K562 (cell line): ENCODE results near the gene UBL5.

ENCODE experiments used
- BRCA1 ChIP-seq, 2 experiments: fragments of 450-650 bp in 1 of 2; sonication (generic) in 1 of 2; formaldehyde crosslinking in 1 of 2; IDR thresholded peaks; 2 replicates each; pipeline versions ENCODE4 v1.5.0 to v1.6.1; 2017 to 2020; ENCODE audit warnings: mild to moderate bottlenecking in 1 of 2, missing genetic modification reagents in 1 of 2
- GABPB1 ChIP-seq: sonication (generic); formaldehyde crosslinking; IDR thresholded peaks from 2 replicates; pipeline ENCODE4 v1.8.0; 2022; ENCODE audit warnings: mild to moderate bottlenecking, missing genetic modification reagents
- HDAC2 ChIP-seq: fragments of 450-650 bp; IDR thresholded peaks from 2 replicates; pipeline ENCODE4 v1.6.1; 2016; ENCODE audit warnings: mild to moderate bottlenecking
- KDM1A ChIP-seq, 2 experiments: fragments of 450-650 bp; IDR thresholded peaks; 2 replicates each; pipeline ENCODE4 v1.6.1; 2016; ENCODE audit warnings: mild to moderate bottlenecking in 2 of 2
- MAFG ChIP-seq: fragments of 450-650 bp; conservative IDR thresholded peaks from 2 replicates; pipeline ENCODE4 v1.6.1; 2016; ENCODE audit warnings: missing genetic modification characterization, missing compliant biosample characterization
- POLR2A ChIP-seq: fragments of 450-650 bp; conservative IDR thresholded peaks from 2 replicates; pipeline ENCODE4 v1.6.1; 2016
- POLR2B ChIP-seq: fragments of 450-650 bp; IDR thresholded peaks from 2 replicates; pipeline ENCODE4 v1.6.1; 2018; ENCODE audit warnings: low read depth; ENCODE audit not compliant: partially characterized antibody
- RAD21 ChIP-seq, 2 experiments: fragments of 250-450 bp in 1 of 2; fragments of 450-650 bp in 1 of 2; sonication (Bioruptor Pico) in 1 of 2; formaldehyde crosslinking in 1 of 2; IDR thresholded peaks in 1 of 2; conservative IDR thresholded peaks in 1 of 2; 2 replicates each; pipeline versions ENCODE4 v1.4.0 to v1.8.0; 2020 to 2022; ENCODE audit warnings: mild to moderate bottlenecking in 2 of 2, moderate library complexity in 1 of 2
- STAG1 ChIP-seq: sonication (generic); formaldehyde crosslinking; IDR thresholded peaks from 2 replicates; pipeline ENCODE4 v1.5.0; 2020; ENCODE audit warnings: missing genetic modification reagents, borderline replicate concordance
- TF ChIP-seq, protein P1 (sequence below), 2 experiments: fragments of 450-650 bp in 1 of 2; IDR thresholded peaks; 2 replicates each; pipeline ENCODE4 v1.6.1; 2011 to 2017; ENCODE audit warnings: low read depth in 2 of 2, antibody characterized with exemption in 1 of 2, borderline replicate concordance in 1 of 2, low read length in 1 of 2, mild to moderate bottlenecking in 1 of 2, mixed read lengths in 1 of 2; ENCODE audit not compliant: control insufficient read depth in 1 of 2
- TF ChIP-seq, protein P2 (sequence below): fragments of 450-650 bp; IDR thresholded peaks from 2 replicates; pipeline ENCODE4 v1.6.1; 2016; ENCODE audit warnings: borderline replicate concordance
- TF ChIP-seq, protein P3 (sequence below), 3 experiments: IDR thresholded peaks in 2 of 3; conservative IDR thresholded peaks in 1 of 3; 2 replicates each; pipeline ENCODE4 v1.5.1; 2011 to 2012; ENCODE audit warnings: low read length in 3 of 3, mild to moderate bottlenecking in 3 of 3, control low read depth in 2 of 3, improper control_type of control experiment in 1 of 3, inconsistent platforms in 1 of 3, low read depth in 1 of 3, mixed read lengths in 1 of 3, moderate library complexity in 1 of 3; ENCODE audit not compliant: insufficient read depth in 2 of 3
- TF ChIP-seq, protein P4 (sequence below): IDR thresholded peaks from 2 replicates; pipeline ENCODE4 v1.6.1; 2012; ENCODE audit warnings: low read depth, low read length, improper control_type of control experiment, borderline replicate concordance

DNA sequence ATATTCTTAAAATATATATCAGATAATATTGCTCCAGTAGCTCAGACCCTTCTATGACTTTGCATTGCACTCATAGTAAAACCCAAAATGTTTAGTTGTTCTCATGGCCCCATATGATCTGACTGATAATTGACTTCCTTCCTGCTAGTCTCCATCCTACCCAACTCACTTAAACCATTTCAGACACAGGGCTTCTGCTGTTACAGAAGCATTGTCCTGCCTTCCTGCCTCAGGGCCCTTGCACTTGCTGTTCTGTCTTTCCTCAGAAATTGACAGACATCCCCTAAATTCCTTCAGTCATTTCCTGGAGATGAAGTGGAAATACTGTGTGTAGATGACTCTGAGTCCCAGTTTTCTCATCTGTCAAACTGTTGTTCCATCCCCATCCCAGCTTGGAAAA is 28.6 kb upstream of the UBL5 start:
- TF ChIP-seq POLR2A (no peak), KDM1A (IDR thresholded peaks at IDR 0.05) (peak in 1 of 2 experiments; percentile 29; a peak in 1 of 4 replicates), POLR2B (no peak), BRCA1 (IDR thresholded peaks at IDR 0.05) (no peak), BRCA1 (CRISPR knock-in tag; IDR thresholded peaks at IDR 0.05) (no peak), GABPB1 (CRISPR knock-in tag) (no peak), HDAC2 (no peak), STAG1 (CRISPR knock-in tag) (no peak), RAD21 (CRISPR knock-in tag; conservative IDR thresholded peaks at IDR 0.05 in 1 of 2, IDR thresholded peaks at IDR 0.05 in 1 of 2) (no peak), MAFG (tag) (no peak)
- TF ChIP-seq, protein P1, sequence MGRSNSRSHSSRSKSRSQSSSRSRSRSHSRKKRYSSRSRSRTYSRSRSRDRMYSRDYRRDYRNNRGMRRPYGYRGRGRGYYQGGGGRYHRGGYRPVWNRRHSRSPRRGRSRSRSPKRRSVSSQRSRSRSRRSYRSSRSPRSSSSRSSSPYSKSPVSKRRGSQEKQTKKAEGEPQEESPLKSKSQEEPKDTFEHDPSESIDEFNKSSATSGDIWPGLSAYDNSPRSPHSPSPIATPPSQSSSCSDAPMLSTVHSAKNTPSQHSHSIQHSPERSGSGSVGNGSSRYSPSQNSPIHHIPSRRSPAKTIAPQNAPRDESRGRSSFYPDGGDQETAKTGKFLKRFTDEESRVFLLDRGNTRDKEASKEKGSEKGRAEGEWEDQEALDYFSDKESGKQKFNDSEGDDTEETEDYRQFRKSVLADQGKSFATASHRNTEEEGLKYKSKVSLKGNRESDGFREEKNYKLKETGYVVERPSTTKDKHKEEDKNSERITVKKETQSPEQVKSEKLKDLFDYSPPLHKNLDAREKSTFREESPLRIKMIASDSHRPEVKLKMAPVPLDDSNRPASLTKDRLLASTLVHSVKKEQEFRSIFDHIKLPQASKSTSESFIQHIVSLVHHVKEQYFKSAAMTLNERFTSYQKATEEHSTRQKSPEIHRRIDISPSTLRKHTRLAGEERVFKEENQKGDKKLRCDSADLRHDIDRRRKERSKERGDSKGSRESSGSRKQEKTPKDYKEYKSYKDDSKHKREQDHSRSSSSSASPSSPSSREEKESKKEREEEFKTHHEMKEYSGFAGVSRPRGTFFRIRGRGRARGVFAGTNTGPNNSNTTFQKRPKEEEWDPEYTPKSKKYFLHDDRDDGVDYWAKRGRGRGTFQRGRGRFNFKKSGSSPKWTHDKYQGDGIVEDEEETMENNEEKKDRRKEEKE (IDR thresholded peaks at IDR 0.05; ENCODE audit: borderline replicate concordance in 1 of 2, control insufficient read depth in 1 of 2, low read depth in 2 of 2, low read length in 1 of 2) = no peak
- TF ChIP-seq, protein P2, sequence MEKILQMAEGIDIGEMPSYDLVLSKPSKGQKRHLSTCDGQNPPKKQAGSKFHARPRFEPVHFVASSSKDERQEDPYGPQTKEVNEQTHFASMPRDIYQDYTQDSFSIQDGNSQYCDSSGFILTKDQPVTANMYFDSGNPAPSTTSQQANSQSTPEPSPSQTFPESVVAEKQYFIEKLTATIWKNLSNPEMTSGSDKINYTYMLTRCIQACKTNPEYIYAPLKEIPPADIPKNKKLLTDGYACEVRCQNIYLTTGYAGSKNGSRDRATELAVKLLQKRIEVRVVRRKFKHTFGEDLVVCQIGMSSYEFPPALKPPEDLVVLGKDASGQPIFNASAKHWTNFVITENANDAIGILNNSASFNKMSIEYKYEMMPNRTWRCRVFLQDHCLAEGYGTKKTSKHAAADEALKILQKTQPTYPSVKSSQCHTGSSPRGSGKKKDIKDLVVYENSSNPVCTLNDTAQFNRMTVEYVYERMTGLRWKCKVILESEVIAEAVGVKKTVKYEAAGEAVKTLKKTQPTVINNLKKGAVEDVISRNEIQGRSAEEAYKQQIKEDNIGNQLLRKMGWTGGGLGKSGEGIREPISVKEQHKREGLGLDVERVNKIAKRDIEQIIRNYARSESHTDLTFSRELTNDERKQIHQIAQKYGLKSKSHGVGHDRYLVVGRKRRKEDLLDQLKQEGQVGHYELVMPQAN = no peak
- TF ChIP-seq, protein P3, sequence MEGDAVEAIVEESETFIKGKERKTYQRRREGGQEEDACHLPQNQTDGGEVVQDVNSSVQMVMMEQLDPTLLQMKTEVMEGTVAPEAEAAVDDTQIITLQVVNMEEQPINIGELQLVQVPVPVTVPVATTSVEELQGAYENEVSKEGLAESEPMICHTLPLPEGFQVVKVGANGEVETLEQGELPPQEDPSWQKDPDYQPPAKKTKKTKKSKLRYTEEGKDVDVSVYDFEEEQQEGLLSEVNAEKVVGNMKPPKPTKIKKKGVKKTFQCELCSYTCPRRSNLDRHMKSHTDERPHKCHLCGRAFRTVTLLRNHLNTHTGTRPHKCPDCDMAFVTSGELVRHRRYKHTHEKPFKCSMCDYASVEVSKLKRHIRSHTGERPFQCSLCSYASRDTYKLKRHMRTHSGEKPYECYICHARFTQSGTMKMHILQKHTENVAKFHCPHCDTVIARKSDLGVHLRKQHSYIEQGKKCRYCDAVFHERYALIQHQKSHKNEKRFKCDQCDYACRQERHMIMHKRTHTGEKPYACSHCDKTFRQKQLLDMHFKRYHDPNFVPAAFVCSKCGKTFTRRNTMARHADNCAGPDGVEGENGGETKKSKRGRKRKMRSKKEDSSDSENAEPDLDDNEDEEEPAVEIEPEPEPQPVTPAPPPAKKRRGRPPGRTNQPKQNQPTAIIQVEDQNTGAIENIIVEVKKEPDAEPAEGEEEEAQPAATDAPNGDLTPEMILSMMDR (IDR thresholded peaks at IDR 0.05 in 2 of 3, conservative IDR thresholded peaks at IDR 0.05 in 1 of 3; ENCODE audit: insufficient read depth in 2 of 3, low read depth in 1 of 3, low read length in 3 of 3) = no peak
- TF ChIP-seq, protein P4, sequence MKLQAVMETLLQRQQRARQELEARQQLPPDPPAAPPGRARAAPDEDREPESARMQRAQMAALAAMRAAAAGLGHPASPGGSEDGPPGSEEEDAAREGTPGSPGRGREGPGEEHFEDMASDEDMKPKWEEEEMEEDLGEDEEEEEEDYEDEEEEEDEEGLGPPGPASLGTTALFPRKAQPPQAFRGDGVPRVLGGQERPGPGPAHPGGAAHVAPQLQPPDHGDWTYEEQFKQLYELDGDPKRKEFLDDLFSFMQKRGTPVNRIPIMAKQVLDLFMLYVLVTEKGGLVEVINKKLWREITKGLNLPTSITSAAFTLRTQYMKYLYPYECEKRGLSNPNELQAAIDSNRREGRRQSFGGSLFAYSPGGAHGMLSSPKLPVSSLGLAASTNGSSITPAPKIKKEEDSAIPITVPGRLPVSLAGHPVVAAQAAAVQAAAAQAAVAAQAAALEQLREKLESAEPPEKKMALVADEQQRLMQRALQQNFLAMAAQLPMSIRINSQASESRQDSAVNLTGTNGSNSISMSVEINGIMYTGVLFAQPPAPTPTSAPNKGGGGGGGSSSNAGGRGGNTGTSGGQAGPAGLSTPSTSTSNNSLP = no peak
